Osteocyte (in vitro differentiated cells): ENCODE measurements around the gene SLC22A6. TPM values are rescaled to one million over a fixed set of nuclear protein-coding genes. Genes with fewer than 3 reads are reported as not detected.
A peak's percentile ranks its signal among the peaks of the same experiment; 100 is the strongest.
"Not testable (repeated sequence)": the region's sequence is repeated elsewhere in the genome, so short reads cannot be mapped to it uniquely, and the experiment has no call there.

ENCODE experiments used
- DNase-seq: peaks from one replicate; pipeline ENCODE4 v3.0.0; 2021; ENCODE audit warnings: mixed read lengths; ENCODE audit not compliant: unreplicated experiment; ENCODE audit errors: extremely low spot score
- H3K27ac Mint-ChIP-seq: one replicate; pipeline ENCODE4 v1.8.0; 2021; ENCODE audit warnings: mild to moderate bottlenecking, mixed read lengths; ENCODE audit not compliant: unreplicated experiment
- H3K27me3 Mint-ChIP-seq: one replicate; pipeline ENCODE4 v1.8.0; 2021; ENCODE audit warnings: mixed read lengths; ENCODE audit not compliant: unreplicated experiment
- H3K36me3 Mint-ChIP-seq: one replicate; pipeline ENCODE4 v1.8.0; 2021; ENCODE audit warnings: mixed read lengths; ENCODE audit not compliant: unreplicated experiment
- H3K4me1 Mint-ChIP-seq: one replicate; pipeline ENCODE4 v1.8.0; 2021; ENCODE audit warnings: mixed read lengths; ENCODE audit not compliant: unreplicated experiment
- H3K4me3 Mint-ChIP-seq: one replicate; pipeline ENCODE4 v1.8.0; 2021; ENCODE audit warnings: mild to moderate bottlenecking, moderate library complexity, mixed read lengths; ENCODE audit not compliant: unreplicated experiment
- H3K9me3 Mint-ChIP-seq: one replicate; pipeline ENCODE4 v1.8.0; 2021; ENCODE audit warnings: mixed read lengths; ENCODE audit not compliant: unreplicated experiment
- total RNA-seq: library from RNA; stranded (reverse); gene quantifications from 2 replicates; pipeline ENCODE4 v1.2.1, GENCODE V29; 2021
- TF ChIP-seq, protein P1 (sequence below): fragments of 200-600 bp; sonication (generic); IDR thresholded peaks from 2 replicates; pipeline ENCODE4 v1.5.0; 2021; ENCODE audit warnings: antibody characterized with exemption, mild to moderate bottlenecking, moderate library complexity

The SLC22A6 gene
- total RNA-seq, 1 donor from 2014 or later = not detected

DNA sequence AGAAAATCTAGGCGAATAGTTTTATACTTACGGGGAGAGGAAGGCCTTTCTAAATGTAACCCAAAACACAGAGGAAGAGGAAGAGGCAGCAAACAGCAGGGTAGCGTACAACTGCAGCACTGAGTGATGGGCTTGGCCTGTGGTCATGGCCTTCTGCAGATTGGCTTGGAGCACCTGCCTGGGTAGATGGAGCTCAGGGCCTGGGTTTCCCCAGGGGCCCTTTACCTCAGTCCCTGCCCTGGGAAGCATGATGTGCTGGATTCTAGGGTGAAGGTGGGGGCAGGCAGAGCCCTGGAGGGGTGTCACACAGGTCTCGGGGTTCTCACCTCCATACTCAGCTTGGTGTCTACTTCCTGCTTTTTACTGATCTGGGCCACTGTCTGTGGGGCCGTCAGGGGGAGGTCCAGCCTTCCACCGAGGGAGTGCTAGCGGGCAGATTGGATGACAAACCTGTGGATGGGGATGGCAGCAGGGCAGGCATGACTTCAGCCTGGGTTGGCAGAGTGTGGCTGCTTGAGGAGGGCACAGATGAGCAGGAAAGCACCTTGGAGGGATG is 35.9 kb downstream of the SLC22A6 start:
- TF ChIP-seq, protein P1, sequence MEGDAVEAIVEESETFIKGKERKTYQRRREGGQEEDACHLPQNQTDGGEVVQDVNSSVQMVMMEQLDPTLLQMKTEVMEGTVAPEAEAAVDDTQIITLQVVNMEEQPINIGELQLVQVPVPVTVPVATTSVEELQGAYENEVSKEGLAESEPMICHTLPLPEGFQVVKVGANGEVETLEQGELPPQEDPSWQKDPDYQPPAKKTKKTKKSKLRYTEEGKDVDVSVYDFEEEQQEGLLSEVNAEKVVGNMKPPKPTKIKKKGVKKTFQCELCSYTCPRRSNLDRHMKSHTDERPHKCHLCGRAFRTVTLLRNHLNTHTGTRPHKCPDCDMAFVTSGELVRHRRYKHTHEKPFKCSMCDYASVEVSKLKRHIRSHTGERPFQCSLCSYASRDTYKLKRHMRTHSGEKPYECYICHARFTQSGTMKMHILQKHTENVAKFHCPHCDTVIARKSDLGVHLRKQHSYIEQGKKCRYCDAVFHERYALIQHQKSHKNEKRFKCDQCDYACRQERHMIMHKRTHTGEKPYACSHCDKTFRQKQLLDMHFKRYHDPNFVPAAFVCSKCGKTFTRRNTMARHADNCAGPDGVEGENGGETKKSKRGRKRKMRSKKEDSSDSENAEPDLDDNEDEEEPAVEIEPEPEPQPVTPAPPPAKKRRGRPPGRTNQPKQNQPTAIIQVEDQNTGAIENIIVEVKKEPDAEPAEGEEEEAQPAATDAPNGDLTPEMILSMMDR = no peak
- peaks cover 4% of the 10 kb centered on the region for H3K9me3 Mint-ChIP-seq
- no peak overlapping the region for H3K27ac Mint-ChIP-seq
- no peaks in the 10 kb centered on the region for H3K36me3 Mint-ChIP-seq
- H3K4me3 Mint-ChIP-seq = no peak overlapping the region
- DNase-seq = peak; percentile 76
- H3K27me3 Mint-ChIP-seq = peaks cover 28% of the 10 kb centered on the region
- no peaks in the 10 kb centered on the region for H3K4me1 Mint-ChIP-seq

DNA sequence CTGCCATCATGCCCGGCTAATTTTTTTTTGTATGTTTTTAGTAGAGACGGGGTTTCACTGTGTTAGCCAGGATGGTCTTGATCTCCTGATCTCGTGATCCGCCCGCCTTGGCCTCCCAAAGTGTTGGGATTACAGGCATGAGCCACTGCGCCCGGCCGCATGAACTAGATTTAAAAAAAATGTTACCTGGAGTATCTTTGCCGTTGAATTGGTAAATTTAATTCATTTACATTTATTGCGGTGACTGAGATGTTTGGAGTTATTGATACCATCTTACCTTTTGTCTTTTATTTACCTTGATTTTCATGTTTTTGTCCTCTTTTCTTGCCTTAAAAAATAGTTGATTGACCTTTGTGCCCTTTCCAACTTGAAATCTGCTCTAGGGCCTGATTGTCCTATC is 39.2 kb downstream of the SLC22A6 start:
- H3K4me3 Mint-ChIP-seq, H3K36me3 Mint-ChIP-seq, H3K4me1 Mint-ChIP-seq, H3K9me3 Mint-ChIP-seq, H3K27ac Mint-ChIP-seq: not testable (repeated sequence)
- peaks cover 34% of the 10 kb centered on the region for H3K27me3 Mint-ChIP-seq
- DNase-seq = peak; percentile 3

DNA sequence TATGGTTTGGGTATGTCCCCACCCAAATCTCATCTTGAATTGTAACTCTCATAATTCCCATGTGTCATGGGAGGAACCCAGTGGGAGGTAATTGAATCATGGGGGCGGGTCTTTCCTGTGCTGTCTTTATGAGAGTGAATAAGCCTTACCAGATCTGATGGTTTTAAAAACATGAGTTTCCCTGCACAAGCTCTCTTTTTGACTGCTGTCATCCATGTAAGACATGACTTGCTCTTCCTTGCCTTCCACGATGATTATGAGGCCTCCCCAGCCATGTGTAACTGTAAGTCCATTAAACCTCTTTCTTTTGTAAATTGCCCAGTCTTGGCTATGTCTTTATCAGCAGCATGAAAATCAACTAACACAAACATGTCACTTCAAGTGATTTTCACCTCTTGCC is 47.2 kb downstream of the SLC22A6 start:
- H3K9me3 Mint-ChIP-seq, DNase-seq, H3K36me3 Mint-ChIP-seq, H3K4me3 Mint-ChIP-seq, H3K4me1 Mint-ChIP-seq, H3K27ac Mint-ChIP-seq: not testable (repeated sequence)
- H3K27me3 Mint-ChIP-seq = peaks cover 12% of the 10 kb centered on the region

DNA sequence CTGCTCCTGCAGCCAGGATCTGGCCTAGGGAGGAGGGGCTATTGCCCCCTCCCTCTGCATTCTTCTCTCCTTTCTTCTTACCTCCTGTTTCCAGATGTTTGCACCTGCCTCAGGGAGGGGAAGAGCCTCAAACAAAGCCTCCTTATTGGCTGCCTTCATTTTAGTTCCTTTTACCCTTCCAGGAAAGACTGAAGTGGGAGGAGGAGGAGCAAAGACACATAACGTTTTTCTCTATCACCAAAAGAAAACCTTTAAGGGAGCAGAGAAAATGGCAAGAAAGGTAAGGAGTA is 50.3 kb downstream of the SLC22A6 start:
- H3K9me3 Mint-ChIP-seq = no peaks in the 10 kb centered on the region
- no peak overlapping the region for H3K4me3 Mint-ChIP-seq

DNA sequence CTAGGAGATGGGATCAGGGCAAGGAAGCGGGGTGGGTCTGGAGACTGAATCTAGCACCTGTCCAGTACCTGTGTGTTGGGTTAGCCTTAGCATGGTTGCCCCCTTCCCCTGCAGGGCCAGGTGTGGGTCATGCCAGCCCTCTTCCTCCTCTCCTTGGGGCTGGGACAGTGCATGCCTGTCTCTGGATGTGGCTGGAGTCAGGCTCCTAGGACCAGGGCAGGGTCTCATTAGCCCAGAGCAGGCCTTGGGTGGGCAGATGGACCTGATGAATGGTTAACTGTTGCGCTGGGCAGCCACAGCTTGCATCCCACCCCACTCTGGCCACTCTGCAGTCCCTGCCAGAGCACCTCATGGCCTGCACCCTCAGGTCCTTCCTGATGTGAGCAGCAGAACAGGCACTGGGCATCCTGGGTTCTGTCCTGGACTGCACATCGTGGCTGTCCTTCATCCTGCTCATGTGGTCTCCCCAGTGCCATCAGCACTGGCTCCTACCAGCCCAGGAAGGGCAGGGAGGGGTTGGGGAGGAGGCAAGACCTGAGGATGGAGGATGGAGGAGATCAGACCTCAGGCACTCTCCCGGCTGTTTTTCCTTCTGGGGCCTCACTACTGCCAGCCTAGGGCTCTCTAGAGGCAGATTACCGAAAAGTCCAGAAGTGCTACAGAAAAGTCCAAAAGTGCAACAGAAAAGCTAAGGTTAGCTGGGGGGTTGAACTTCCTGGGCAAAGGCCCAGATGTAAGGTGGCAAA is 50.8 kb downstream of the SLC22A6 start:
- Mint-ChIP-seq H3K27me3 (peaks cover 16% of the 10 kb centered on the region), H3K4me3 (no peak overlapping the region), H3K36me3 (no peaks in the 10 kb centered on the region), H3K9me3 (no peaks in the 10 kb centered on the region), H3K4me1 (peaks cover 5% of the 10 kb centered on the region), H3K27ac (no peak overlapping the region)
- no peak for DNase-seq
- TF ChIP-seq, protein P1 = no peak

More for the DNA sequence above, 50.3 kb downstream of the SLC22A6 start:
- DNase-seq = no peak
- peaks cover 11% of the 10 kb centered on the region for H3K27me3 Mint-ChIP-seq
- no peak overlapping the region for H3K27ac Mint-ChIP-seq
- no peaks in the 10 kb centered on the region for H3K36me3 Mint-ChIP-seq
- TF ChIP-seq, protein P1 = no peak
- H3K4me1 Mint-ChIP-seq = peaks cover 5% of the 10 kb centered on the region

DNA sequence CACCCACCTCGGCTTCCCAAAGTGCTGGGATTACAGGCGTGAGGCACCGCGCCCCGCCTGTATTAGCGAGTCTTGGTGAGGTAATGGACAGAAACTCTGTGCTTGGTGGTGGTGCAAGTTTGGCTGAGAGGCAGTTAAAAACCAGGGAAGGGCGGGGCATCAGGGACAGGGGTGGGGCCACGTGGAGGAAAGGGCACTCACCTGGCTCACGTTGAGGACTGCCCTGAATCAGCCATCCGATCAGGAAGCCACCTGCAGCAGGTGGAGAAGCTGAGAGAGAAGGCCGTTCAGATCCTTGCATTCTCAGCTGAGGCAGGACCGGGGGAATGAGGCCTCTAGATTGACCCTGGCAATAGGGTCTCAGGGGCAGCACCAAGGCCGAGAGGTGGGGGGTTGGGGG is 51.5 kb downstream of the SLC22A6 start:
- H3K27ac Mint-ChIP-seq = no peak overlapping the region
- H3K27me3 Mint-ChIP-seq = peaks cover 22% of the 10 kb centered on the region
- no peaks in the 10 kb centered on the region for H3K36me3 Mint-ChIP-seq
- no peaks in the 10 kb centered on the region for H3K9me3 Mint-ChIP-seq
- no peak overlapping the region for H3K4me3 Mint-ChIP-seq
- no peak for DNase-seq
- peaks cover 5% of the 10 kb centered on the region for H3K4me1 Mint-ChIP-seq
- TF ChIP-seq, protein P1 = no peak
